GM23338 (cell line): ENCODE measurements around the gene PGC. TPM values are rescaled to one million over a fixed set of nuclear protein-coding genes. Genes with fewer than 3 reads are reported as not detected.

ENCODE experiments used
- ATAC-seq: fragments of 200-7000 bp; cut with Tn5 transposase; 3 replicates; pipeline ENCODE4 v1.9.1; 2020
- DNase-seq: peaks from one replicate; pipeline ENCODE4 v3.0.0-alpha.2; 2015; ENCODE audit warnings: low spot score
- H2AFZ ChIP-seq: fragments of 200-600 bp; sonication (generic); 2 replicates; pipeline ENCODE4 v1.8.0; 2016; ENCODE audit warnings: antibody characterized with exemption, mild to moderate bottlenecking, moderate library complexity
- H3F3A ChIP-seq: fragments of 200-600 bp; sonication (generic); replicated peaks from 2 replicates; pipeline ENCODE4 v1.8.0; 2017; ENCODE audit warnings: antibody characterized with exemption, mixed run types, low read depth
- H3K27ac ChIP-seq: fragments of 200-600 bp; sonication (generic); 2 replicates; pipeline ENCODE4 v1.6.1; 2016; ENCODE audit warnings: low read depth
- H3K27me3 ChIP-seq: fragments of 200-600 bp; sonication (generic); 2 replicates; pipeline ENCODE4 v1.8.0; 2016; ENCODE audit warnings: mild to moderate bottlenecking, mixed run types, moderate library complexity; ENCODE audit not compliant: insufficient read depth
- H3K36me3 ChIP-seq: fragments of 200-600 bp; sonication (generic); 2 replicates; pipeline ENCODE4 v1.8.0; 2016; ENCODE audit warnings: mild to moderate bottlenecking; ENCODE audit not compliant: insufficient read depth
- H3K4me1 ChIP-seq: fragments of 200-600 bp; sonication (generic); 2 replicates; pipeline ENCODE4 v1.8.0; 2016; ENCODE audit warnings: mild to moderate bottlenecking, moderate library complexity; ENCODE audit not compliant: insufficient read depth
- H3K4me2 ChIP-seq: fragments of 200-600 bp; sonication (generic); 2 replicates; pipeline ENCODE4 v1.7.1; 2017; ENCODE audit warnings: mixed run types
- H3K4me3 ChIP-seq: fragments of 200-600 bp; sonication (generic); 2 replicates; pipeline ENCODE4 v1.6.1; 2016; ENCODE audit warnings: mixed run types
- H3K79me2 ChIP-seq: fragments of 200-600 bp; sonication (generic); replicated peaks from 2 replicates; pipeline ENCODE4 v1.8.0; 2017; ENCODE audit warnings: mild to moderate bottlenecking; ENCODE audit not compliant: insufficient read depth
- H3K9me2 ChIP-seq: fragments of 200-600 bp; sonication (generic); 2 replicates; pipeline ENCODE4 v1.8.0; 2017; ENCODE audit not compliant: insufficient read depth
- H4K20me1 ChIP-seq: fragments of 200-600 bp; sonication (generic); replicated peaks from 2 replicates; pipeline ENCODE4 v1.8.0; 2017; ENCODE audit warnings: mild to moderate bottlenecking; ENCODE audit not compliant: insufficient read depth
- H3K27ac Mint-ChIP-seq: 2 replicates; pipeline ENCODE4 v1.8.0; 2020; ENCODE audit warnings: inconsistent platforms, mild to moderate bottlenecking, moderate library complexity, mixed read lengths
- H3K27me3 Mint-ChIP-seq: 3 replicates; pipeline ENCODE4 v1.8.0; 2022; ENCODE audit warnings: low read depth, mild to moderate bottlenecking, moderate library complexity, mixed read lengths, inconsistent platforms; ENCODE audit not compliant: insufficient read depth, poor library complexity
- H3K36me3 Mint-ChIP-seq: 3 replicates; pipeline ENCODE4 v1.8.0; 2021; ENCODE audit warnings: low read depth, mild to moderate bottlenecking, inconsistent platforms, moderate library complexity, mixed read lengths
- H3K4me1 Mint-ChIP-seq: 3 replicates; pipeline ENCODE4 v1.8.0; 2020; ENCODE audit warnings: mild to moderate bottlenecking, inconsistent platforms, mixed read lengths
- H3K4me3 Mint-ChIP-seq: 3 replicates; pipeline ENCODE4 v1.8.0; 2021; ENCODE audit warnings: moderate library complexity, mild to moderate bottlenecking, inconsistent platforms, mixed read lengths
- H3K9me3 Mint-ChIP-seq: 3 replicates; pipeline ENCODE4 v1.8.0; 2020; ENCODE audit warnings: moderate library complexity, mild to moderate bottlenecking, inconsistent platforms, mixed read lengths
- CREB1 ChIP-seq: fragments of 250-450 bp; sonication (Bioruptor Pico); IDR thresholded peaks from 2 replicates; pipeline ENCODE4 v1.5.0; 2020; ENCODE audit warnings: low read depth, mild to moderate bottlenecking, moderate library complexity
- ETS1 ChIP-seq: IDR thresholded peaks from 2 replicates; pipeline ENCODE4 v1.6.1; 2016; ENCODE audit warnings: antibody characterized with exemption
- EZH2 ChIP-seq: fragments of 200-600 bp; sonication (generic); IDR thresholded peaks from one replicate; pipeline ENCODE4 v1.8.0; 2017; ENCODE audit warnings: antibody characterized with exemption, mild to moderate bottlenecking, low read depth; ENCODE audit not compliant: unreplicated experiment
- EZH2phosphoT487 ChIP-seq: fragments of 200-600 bp; sonication (generic); IDR thresholded peaks from one replicate; pipeline ENCODE4 v1.8.1; 2018; ENCODE audit warnings: antibody characterized with exemption; ENCODE audit not compliant: unreplicated experiment
- JUNB ChIP-seq: IDR thresholded peaks from one replicate; pipeline ENCODE4 v1.6.1; 2016; ENCODE audit warnings: antibody characterized with exemption; ENCODE audit not compliant: unreplicated experiment
- ZNF331 ChIP-seq: fragments of 250-450 bp; sonication (Bioruptor Pico); IDR thresholded peaks from 2 replicates; pipeline ENCODE4 v1.5.0; 2020; ENCODE audit warnings: low read depth, mild to moderate bottlenecking, moderate library complexity
- polyA plus RNA-seq: library from polyadenylated mRNA; unstranded; fragments of >200 nt; fragmentation: Nextera tagmentation; extraction: Ambion mirVana; gene quantifications from 2 replicates; pipeline ENCODE4 v1.2.1, GENCODE V29; 2016
- total RNA-seq: library from RNA; depleted of rRNA; stranded (reverse); fragments of >200 nt; shearing (Covaris generic); gene quantifications from 2 replicates; pipeline ENCODE4 v1.2.3, GENCODE V29; 2014
- TF ChIP-seq, protein P1 (sequence below): IDR thresholded peaks from one replicate; pipeline ENCODE4 v1.6.1; 2018; ENCODE audit warnings: antibody characterized with exemption; ENCODE audit not compliant: unreplicated experiment
- TF ChIP-seq, protein P2 (sequence below), 2 experiments: fragments of 200-600 bp in 1 of 2; sonication (generic) in 1 of 2; conservative IDR thresholded peaks; 2 replicates each; pipeline versions ENCODE4 v1.5.1 to v1.6.1; 2016 to 2017; ENCODE audit warnings: antibody characterized with exemption in 2 of 2, low read depth in 2 of 2, mild to moderate bottlenecking in 2 of 2, moderate library complexity in 1 of 2

Gene PGC
- total and polyA plus RNA-seq, 2 experiments from 2014 or later, result not detected

DNA sequence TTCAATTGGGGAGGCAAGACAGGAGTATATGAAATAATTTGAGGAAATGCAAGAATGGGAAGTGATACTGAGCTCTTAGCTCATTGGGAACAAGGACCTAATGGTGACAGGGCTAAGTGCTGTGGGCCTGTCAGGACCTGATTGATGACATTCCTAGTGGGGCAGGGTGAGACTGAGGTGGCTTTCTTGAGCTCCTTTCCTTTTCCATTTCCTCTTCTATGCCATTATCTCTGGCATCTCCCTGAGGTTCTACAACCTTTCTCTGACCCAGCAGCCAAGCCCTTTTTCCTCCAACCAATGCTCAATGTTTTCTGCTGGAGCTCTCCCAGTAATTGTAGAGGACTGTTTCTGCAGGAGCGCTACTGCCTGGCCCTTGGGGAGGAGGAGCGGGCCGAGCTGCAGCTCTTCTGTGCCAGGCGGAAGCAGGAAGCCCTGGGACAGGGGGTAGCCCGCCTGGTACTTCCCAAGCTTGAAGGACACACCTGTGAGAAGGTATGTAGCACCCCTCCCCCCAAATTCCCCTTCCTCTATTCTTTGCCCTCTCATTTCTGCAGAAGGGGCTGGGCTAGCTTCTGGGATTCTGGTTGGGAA, 37.5 kb upstream of the PGC start (continued):
- TF ChIP-seq, protein P1, sequence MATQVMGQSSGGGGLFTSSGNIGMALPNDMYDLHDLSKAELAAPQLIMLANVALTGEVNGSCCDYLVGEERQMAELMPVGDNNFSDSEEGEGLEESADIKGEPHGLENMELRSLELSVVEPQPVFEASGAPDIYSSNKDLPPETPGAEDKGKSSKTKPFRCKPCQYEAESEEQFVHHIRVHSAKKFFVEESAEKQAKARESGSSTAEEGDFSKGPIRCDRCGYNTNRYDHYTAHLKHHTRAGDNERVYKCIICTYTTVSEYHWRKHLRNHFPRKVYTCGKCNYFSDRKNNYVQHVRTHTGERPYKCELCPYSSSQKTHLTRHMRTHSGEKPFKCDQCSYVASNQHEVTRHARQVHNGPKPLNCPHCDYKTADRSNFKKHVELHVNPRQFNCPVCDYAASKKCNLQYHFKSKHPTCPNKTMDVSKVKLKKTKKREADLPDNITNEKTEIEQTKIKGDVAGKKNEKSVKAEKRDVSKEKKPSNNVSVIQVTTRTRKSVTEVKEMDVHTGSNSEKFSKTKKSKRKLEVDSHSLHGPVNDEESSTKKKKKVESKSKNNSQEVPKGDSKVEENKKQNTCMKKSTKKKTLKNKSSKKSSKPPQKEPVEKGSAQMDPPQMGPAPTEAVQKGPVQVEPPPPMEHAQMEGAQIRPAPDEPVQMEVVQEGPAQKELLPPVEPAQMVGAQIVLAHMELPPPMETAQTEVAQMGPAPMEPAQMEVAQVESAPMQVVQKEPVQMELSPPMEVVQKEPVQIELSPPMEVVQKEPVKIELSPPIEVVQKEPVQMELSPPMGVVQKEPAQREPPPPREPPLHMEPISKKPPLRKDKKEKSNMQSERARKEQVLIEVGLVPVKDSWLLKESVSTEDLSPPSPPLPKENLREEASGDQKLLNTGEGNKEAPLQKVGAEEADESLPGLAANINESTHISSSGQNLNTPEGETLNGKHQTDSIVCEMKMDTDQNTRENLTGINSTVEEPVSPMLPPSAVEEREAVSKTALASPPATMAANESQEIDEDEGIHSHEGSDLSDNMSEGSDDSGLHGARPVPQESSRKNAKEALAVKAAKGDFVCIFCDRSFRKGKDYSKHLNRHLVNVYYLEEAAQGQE, result no peak
- TF ChIP-seq, protein P2, sequence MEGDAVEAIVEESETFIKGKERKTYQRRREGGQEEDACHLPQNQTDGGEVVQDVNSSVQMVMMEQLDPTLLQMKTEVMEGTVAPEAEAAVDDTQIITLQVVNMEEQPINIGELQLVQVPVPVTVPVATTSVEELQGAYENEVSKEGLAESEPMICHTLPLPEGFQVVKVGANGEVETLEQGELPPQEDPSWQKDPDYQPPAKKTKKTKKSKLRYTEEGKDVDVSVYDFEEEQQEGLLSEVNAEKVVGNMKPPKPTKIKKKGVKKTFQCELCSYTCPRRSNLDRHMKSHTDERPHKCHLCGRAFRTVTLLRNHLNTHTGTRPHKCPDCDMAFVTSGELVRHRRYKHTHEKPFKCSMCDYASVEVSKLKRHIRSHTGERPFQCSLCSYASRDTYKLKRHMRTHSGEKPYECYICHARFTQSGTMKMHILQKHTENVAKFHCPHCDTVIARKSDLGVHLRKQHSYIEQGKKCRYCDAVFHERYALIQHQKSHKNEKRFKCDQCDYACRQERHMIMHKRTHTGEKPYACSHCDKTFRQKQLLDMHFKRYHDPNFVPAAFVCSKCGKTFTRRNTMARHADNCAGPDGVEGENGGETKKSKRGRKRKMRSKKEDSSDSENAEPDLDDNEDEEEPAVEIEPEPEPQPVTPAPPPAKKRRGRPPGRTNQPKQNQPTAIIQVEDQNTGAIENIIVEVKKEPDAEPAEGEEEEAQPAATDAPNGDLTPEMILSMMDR (conservative IDR thresholded peaks at IDR 0.05; ENCODE audit: low read depth in 2 of 2), result no peak

GRCh38 chr6:41783106-41783780, 36.0 kb upstream of the PGC start:
- H3K4me1 ChIP-seq, result peaks cover 29% of the 10 kb centered on the region
- Mint-ChIP-seq H3K4me3 (no peak overlapping the region; the same call in 2 of the 3 replicates), H3K27ac (no peak overlapping the region), H3K4me1 (peaks cover 28% of the 10 kb centered on the region), H3K36me3 (0 out of 3 replicates have a peak, but pooled peaks cover 3% of the 10 kb centered on the region), H3K27me3 (peaks cover 60% of the 10 kb centered on the region), H3K9me3 (peaks cover 7% of the 10 kb centered on the region; the same call in 2 of the 3 replicates)
- no peak overlapping the region for H3K27ac ChIP-seq
- H3K79me2 ChIP-seq, result peaks cover 14% of the 10 kb centered on the region
- H3K4me2 ChIP-seq, result no peak overlapping the region
- no peak for DNase-seq
- peaks cover 9% of the 10 kb centered on the region for H3F3A ChIP-seq
- ATAC-seq, result no peak
- TF ChIP-seq, protein P2 (conservative IDR thresholded peaks at IDR 0.05; ENCODE audit: low read depth in 2 of 2), result no peak
- TF ChIP-seq ETS1 (no peak), JUNB (no peak), EZH2phosphoT487 (no peak), EZH2 (no peak), ZNF331 (CRISPR knock-in tag) (no peak), CREB1 (no peak)
- peaks cover 62% of the 10 kb centered on the region for H3K27me3 ChIP-seq
- H3K36me3 ChIP-seq, result no peaks in the 10 kb centered on the region
- H3K4me3 ChIP-seq, result no peak overlapping the region
- H2AFZ ChIP-seq, result no peak overlapping the region
- H4K20me1 ChIP-seq, result no peaks in the 10 kb centered on the region; the same call in 1 of the 2 replicates
- H3K9me2 ChIP-seq, result no peaks in the 10 kb centered on the region
